PC-3 (cell line): ENCODE data around the gene ATXN10.

Source experiments
- CTCF ChIP-seq: fragments of 300-600 bp; sonication (generic); conservative IDR thresholded peaks from 2 replicates; pipeline ENCODE4 v1.5.1; 2017; ENCODE audit warnings: antibody characterized with exemption, low read depth, mild to moderate bottlenecking, low read length
- EZH2 ChIP-seq: fragments of 300-600 bp; sonication (generic); IDR thresholded peaks from one replicate; pipeline ENCODE4 v1.6.1; 2017; ENCODE audit warnings: antibody characterized with exemption, mild to moderate bottlenecking, low read length; ENCODE audit not compliant: unreplicated experiment
- EZH2phosphoT487 ChIP-seq: fragments of 300-600 bp; sonication (generic); IDR thresholded peaks from 2 replicates; pipeline ENCODE4 v1.6.1; 2018; ENCODE audit warnings: mild to moderate bottlenecking, antibody characterized with exemption, low read length, borderline replicate concordance

- TF ChIP-seq CTCF (no peak), EZH2phosphoT487 (no peak), EZH2 (no peak)
Measured at GRCh38 chr22:45667486-45667885, 4.1 kb upstream of the ATXN10 start.
